D721Med (cell line): ENCODE measurements around the gene VPS18.

Source experiments
- DNase-seq: peaks from one replicate; pipeline ENCODE4 v3.0.0; 2011; ENCODE audit warnings: low spot score; ENCODE audit not compliant: insufficient read length
- FAIRE-seq: peaks from 2 replicates; lab custom pipeline; 2011; peaks lifted over from hg19 to GRCh38; lab: Jason Lieb, UNC
- TF ChIP-seq, protein P1 (sequence below): IDR thresholded peaks from 2 replicates; pipeline ENCODE4 v1.5.1; 2012; ENCODE audit warnings: mild to moderate bottlenecking, control low read depth; ENCODE audit not compliant: insufficient read depth; ENCODE audit errors: missing control alignments

VPS18 gene

GRCh38 chr15:40925495-40925862 is 31.2 kb downstream of the VPS18 start:
- DNase-seq (no peak), FAIRE-seq (no peak)
- TF ChIP-seq, protein P1, sequence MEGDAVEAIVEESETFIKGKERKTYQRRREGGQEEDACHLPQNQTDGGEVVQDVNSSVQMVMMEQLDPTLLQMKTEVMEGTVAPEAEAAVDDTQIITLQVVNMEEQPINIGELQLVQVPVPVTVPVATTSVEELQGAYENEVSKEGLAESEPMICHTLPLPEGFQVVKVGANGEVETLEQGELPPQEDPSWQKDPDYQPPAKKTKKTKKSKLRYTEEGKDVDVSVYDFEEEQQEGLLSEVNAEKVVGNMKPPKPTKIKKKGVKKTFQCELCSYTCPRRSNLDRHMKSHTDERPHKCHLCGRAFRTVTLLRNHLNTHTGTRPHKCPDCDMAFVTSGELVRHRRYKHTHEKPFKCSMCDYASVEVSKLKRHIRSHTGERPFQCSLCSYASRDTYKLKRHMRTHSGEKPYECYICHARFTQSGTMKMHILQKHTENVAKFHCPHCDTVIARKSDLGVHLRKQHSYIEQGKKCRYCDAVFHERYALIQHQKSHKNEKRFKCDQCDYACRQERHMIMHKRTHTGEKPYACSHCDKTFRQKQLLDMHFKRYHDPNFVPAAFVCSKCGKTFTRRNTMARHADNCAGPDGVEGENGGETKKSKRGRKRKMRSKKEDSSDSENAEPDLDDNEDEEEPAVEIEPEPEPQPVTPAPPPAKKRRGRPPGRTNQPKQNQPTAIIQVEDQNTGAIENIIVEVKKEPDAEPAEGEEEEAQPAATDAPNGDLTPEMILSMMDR = no peak

DNA sequence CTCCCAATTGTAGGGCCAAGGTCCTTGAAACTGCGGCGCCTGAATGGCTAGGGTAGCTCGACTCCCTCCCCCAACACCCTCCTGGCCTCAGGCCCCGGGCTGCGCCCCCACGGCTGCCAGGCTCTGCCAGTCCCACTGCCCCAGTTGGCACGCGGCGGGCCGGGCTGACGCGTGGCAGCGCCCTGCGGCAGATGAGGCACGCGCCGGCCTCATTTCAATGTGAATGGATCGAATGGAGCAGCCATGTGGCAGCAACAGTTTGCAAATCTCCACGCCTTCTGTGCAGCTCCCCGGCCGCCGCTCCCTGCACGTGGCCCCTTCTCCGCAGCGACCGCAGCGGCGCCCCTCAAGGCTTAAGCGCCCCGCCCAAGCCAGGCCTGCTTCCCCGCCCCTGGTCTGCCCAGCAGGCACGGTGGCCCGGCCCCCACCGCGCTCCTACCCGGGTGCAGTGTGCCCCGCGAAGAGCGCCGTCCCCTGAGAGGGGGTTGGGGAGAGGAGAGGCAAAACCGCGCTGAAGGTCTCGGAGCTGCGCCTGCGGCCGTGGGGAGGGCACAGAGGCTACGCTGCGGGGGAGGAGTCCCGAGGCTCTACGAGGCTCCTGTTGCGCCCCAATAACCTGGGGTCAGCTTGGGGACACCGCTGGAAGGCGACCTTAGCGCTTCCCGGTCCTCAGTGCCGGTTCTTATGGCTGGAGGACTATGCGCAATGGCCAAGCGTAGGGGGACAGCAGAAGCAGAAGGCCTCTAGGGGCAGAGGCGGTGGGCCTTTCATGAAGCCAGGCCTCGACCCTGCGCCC is 31.8 kb downstream of the VPS18 start:
- FAIRE-seq (no peak), DNase-seq (no peak)
- TF ChIP-seq, protein P1 = no peak

DNA sequence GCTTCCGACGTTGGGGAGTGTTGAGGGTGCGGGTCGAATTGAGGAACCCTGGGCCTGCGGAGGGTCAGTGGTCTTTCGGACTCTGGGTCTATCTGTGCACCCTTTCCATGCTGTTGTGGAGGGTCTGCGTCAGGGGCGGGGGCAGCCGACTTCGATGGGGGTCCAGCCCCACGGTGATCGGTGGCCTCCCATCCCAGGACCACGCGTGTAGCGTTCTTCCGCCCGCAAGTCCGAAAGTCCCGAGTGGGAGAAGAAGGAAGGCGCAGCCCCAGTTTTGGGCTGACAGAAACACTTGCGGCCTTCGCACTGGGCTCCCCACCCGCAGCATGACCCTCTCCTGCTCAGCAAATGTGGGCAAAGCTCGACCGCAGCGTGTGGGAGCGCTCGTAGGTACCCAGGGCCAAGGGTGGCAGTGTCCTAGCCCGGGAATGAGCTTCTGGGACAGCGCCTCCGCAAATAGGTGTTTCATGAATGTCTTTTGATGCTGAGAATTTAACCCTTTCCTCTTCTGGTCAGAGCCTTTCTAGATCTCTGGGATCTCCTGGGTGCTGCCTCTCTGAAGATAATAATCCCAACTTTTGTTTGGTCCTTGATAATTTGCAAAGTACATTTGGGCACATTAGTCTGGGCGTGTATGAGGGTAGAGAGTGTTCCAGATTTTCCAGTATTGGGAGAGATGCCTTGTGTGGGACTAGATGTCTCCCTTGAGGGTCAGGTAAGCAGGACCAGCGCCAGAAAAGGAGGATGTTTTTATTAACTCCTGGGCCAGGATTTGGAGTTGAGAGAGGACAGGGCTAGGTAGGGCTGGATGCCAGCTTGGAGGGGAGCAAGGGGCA is 32.6 kb downstream of the VPS18 start:
- TF ChIP-seq, protein P1 = no peak
- DNase-seq (no peak), FAIRE-seq (no peak)

DNA sequence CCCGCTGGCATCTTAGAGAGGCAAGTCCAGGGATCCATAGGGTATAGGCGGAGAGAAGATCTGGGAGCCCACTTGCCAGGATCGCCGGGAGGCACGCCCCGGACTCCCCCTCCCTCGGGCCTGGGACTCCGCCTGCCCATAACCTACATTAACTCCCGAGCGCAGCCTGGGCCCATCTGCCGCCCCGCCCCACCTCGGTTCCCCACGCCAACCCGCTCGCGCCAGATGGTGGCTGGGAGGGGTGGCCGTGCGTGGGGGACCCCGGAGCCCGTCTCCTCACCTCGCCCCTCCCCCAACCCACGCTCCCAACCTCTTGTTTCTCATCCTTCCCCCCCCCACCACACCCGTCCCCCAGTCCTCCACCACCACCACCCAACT is 33.2 kb downstream of the VPS18 start:
- DNase-seq (no peak), FAIRE-seq (no peak)
- TF ChIP-seq, protein P1 = no peak

DNA sequence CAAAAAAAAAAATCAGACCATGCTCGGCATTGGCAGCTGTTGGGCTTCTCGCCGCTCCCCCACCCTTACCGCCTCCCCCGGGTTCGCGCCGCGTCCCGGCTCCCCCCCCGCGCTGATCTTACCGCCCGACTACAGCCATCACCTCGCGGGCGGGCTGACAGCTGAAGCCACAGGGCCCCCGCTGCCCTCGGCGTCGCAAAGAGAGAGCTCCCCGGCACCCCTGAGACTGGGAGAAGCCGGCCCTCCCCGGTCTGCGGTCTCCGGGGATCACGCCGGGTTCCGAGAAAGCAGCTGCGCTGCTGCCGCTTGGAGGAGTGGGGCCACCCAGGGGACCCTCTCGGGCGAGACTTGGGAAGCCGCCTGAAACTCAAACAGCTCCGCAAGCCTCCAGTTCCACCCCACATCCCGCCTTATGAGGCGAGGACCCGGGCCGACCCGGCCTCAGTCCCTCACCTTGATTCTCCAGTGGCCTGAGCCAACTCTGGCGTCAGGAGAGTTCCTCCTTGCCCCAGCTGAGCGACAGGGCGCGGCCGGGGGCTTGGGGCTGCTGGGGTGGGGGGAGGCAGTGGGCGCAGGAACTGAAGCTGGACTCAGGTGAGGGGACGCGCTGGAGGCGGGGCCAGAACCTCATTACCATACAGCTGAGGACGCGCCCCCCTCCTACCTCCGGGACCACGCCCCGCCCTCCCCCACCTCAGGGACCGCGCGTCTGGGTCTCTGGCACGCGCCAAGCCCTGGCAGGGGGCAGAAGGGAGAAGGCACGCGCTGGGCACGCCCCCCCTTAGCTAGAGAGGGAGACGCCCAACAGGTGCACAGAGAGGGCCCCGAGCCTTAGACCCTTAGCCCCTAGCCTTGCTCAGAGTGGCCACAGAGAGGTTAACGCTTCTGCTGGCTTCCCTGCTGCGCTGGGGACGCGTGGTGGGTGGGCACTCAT is 33.9 kb downstream of the VPS18 start:
- no peak for DNase-seq
- TF ChIP-seq, protein P1 = no peak
- FAIRE-seq = no peak

DNA sequence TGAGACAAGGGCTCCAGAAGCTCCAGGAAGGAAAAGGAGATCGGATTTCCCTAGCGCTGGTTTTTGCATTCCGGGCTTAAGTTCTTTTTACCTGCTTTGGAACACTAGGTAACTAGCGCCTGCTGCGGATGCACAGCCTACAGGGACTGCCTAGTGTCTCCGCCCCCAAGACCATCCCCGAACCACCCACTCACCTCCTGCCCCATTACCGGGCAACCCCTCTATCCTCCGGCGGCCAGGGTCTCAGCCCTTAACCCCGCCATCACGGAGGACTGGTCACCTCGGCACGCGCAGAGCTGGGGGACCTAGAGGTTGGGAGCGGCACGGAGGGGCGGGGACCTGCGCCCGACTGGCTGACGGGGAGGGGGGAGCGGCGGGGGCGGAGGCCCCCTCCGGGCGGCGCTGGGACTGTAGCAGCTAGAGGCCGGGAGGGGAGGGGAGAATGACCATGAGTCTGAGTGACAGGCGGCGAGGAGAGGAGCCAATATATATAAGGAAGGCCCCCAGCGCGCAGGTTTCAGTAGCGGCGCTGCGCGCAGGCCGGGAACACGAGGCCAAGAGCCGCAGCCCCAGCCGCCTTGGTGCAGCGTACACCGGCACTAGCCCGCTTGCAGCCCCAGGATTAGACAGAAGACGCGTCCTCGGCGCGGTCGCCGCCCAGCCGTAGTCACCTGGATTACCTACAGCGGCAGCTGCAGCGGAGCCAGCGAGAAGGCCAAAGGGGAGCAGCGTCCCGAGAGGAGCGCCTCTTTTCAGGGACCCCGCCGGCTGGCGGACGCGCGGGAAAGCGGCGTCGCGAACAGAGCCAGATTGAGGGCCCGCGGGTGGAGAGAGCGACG is 34.8 kb downstream of the VPS18 start, which contains the start of gene DLL4:
Gene DLL4, plus strand, starts transcription at position 520 of the 839 bp plus-strand sequence. CDS start 329 bp downstream, outside the sequence.
- TF ChIP-seq, protein P1 = no peak
- DNase-seq (peak; percentile 58), FAIRE-seq (no peak)
